Activated T-cell treated with anti-CD3 and anti-CD28 coated beads for 4 hours (primary cell): Measurements from ENCODE around the gene STPG3.

Source experiments
- DNase-seq: peaks from one replicate; pipeline ENCODE4 v3.0.0-alpha.2; 2020

Gene STPG3

GRCh38 chr9:137268538-137269201 is 17.6 kb downstream of the STPG3 start:
- no peak for DNase-seq

DNA sequence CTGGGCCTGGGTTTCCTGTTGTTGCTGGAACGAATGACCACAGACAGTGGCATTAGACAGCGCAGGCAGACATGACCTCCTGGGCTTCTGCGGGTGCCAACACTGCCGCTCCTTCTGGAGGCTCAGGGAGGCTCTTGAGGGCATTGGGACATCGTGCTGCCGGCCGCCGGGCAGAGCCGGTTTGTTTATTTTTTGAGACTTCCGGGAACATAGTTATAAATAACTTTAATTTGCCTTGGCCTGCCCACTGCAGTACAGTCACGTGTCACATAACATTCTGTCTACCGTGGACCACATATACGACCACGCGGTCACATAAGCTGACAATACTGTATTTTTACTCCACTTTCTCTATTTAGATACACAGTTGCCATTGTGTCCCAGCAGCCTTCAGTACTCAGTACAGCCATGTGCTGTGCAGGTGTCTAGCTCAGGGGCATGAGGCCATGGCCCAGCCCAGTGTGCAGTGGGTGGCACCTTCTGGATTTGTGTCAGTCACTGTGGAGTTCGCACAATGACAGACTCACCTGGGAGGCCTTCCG is 18.2 kb downstream of the STPG3 start:
- no peak for DNase-seq

GRCh38 chr9:137270929-137271695 is 20.0 kb downstream of the STPG3 start:
- DNase-seq: no peak

DNA sequence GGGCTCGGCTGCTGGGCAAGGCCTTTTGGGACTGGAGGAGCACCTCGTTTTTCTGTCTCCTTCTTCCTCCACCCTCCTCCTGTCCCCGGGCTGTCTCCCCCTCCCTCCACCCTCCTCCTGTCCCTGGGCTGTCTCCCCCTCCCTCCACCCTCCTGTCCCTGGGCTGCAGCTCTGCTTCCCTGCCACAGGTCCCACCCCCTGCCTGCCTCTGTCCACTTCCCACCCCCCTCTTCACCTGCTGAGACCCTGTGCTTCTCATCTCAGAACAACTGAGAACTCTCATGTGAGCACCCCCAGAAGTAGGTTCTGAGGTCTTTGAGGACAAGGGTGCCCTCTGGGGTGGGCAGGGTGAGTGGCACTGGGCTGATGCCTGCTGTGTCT is 20.6 kb downstream of the STPG3 start:
- no peak for DNase-seq

GRCh38 chr9:137272241-137273094 is 21.4 kb downstream of the STPG3 start:
- no peak for DNase-seq

DNA sequence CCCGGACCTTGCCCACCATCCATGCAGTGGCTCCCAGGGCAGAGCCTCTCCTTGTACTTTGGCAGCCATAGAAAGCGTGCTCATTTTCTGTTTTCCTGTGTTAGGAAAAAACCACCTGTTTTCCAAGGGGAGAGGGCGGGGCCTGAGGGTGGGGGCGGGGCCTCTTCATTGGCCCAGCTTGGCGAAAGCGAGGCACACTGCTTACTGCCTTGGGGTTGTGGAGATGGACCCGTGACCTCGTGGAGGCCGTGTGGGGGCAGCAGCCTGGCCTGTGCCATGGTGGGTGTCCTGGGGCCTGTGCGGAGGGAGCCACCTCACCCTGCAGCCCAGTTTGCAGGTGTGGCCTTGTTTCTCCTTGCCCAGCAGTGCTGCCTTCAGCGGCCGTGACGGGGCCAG is 22.0 kb downstream of the STPG3 start:
- DNase-seq: no peak

GRCh38 chr9:137273611-137274320 is 22.7 kb downstream of the STPG3 start:
- DNase-seq: no peak

DNA sequence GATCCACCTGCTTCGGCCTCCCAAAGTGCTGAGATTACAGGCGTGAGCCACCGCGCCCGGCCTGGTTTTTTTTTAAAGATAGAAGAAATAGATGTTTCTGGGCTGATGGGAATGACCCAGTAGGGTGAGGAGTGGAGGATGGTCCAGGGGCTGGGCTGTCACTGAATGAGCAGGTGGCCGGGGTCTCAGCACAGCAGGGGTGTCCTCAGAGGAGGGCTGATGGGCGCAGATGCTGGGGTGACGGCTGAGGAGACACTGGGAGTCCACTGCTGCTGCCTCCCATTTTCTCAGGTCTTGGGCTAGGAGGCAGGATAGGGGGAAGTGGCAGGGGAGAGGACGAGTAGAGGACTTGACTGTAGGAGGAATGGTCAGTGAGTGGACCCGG is 24.1 kb downstream of the STPG3 start:
- DNase-seq: no peak

DNA sequence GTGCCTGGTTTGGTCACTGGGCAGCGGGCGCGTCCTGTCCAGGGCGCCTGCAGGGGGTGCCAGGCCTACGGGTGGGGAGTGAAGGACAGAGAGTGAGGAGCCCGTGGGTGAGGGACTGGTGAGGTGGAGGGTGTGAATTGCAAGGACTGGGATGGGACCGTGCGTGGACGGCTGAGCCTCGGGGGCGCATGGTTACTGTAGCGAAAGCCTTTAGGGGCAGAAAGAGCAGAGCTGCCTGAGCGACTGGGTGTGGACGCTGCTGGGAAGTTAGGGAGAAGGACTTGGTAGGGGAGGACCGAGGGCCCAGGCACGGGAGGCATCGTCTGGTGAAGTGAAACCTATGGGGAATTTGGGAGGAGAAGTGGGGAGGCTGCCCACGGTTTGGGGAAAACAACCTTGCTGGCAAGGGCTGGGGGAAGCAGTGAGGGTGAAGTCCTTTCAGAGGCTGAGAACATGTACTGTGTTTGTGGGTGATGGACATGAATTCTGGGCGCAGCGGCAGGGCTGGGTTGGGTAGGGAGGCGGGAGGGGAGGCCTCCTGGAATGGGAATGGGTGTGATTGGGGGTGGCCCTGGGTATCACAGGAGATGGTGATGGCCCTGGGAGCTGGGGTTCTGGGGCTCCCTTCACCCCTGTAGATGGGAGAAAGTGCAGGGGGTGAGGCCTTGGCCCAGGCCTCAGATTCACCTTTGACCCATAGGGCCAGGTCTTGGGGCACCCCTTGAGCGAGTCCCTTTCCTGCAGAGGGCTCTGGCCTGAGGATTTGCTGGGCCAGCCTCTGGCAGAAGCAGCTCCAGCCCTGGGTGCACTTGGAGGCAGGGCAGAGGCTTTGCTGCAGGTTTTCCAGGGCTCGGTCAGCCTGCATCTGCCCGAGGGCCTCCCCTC is 24.7 kb downstream of the STPG3 start:
- no peak for DNase-seq

DNA sequence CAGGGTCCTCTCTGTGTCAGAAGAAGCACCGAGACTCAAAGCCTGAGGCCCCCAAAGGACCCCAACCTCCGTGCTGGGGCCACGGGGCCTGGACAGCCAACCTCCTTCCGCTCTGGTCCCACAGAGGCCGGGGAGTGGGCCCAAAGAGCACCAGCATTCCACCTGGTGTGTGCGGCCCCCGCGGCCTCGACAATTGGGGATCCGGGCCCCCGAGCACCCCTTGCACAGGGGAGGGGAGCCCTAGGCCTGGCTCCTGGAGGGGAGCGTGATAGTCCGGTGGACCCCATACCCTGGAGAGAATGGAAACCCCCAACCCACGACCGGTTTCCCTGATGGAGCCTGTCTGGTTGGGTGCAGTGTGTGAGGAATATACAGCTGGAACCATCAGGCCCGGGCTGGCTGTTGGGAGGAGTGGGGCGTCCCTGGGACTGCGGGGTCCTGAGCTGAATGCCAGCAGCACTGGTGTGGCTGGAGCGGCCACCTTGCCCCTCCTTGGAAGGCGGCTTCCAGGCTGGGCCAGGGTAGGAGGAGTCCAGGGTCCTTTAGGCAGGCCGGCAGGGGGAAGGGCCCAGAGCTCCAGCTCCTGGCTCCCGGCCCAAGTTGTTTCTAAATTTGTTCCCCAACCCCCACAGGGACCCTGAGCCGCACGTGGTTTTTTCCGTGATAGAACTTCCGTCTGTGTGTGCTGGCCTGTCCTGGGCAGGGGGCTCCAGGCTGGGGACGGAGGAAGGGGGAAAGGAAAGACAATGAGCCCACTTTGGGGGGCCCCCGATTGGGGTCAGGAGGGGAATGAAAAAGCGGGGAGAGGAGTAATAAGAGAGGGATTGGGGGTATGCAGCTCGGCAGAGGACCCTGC is 25.6 kb downstream of the STPG3 start:
- no peak for DNase-seq

- DNase-seq: no peak
Observed at GRCh38 chr9:137277329-137278041, 26.4 kb downstream of the STPG3 start, which contains the start of gene TOR4A. TSS of gene TOR4A (plus strand) at chr9:137277726. CDS start at chr9:137278690, 964 bp downstream.

GRCh38 chr9:137278061-137278701 is 27.1 kb downstream of the STPG3 start:
- DNase-seq: no peak

DNA sequence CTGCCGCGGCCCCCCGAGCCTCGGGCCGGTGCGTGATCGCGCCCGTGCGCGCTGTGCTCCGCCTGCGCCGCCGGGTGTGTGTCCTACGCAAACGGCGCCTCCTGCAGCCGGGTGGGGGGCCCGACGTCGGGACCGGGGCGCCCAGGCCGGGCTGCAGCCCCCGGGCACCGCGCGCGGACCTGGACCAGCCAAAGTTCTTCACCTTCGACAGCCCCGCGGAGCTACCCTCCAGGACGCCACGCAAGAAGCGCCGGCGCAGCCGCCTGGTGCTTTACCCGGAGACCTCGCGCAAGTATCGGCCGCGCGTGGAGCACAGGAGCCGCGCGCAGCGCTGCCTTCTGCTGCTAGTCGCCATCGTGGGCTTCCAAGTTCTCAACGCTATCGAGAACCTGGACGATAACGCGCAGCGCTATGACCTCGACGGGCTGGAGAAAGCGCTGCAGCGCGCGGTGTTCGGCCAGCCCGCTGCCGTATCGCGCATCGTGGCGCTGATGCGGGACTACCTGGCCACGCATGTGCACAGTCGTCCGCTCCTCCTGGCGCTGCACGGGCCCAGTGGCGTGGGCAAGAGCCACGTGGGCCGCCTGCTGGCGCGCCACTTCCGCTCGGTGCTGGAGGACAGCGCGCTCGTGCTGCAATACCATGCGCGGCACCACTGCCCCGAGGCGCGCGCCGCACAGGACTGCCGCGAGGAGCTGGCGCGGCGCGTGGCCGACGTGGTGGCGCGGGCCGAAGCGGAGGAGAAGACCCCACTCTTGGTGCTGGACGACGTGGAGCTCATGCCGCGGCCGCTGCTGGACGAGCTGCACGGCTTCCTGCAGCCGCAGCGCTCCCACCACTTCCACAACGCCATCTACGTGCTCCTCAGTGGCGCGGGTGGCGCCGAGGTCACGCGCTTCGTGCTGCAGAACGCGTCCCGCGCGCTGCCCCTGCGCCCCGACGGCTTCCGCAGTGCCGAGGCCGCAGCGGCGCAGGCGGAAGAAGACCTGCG is 27.9 kb downstream of the STPG3 start:
- DNase-seq: no peak

- no peak for DNase-seq
Observed at GRCh38 chr9:137279741-137280473, 28.8 kb downstream of the STPG3 start.

DNA sequence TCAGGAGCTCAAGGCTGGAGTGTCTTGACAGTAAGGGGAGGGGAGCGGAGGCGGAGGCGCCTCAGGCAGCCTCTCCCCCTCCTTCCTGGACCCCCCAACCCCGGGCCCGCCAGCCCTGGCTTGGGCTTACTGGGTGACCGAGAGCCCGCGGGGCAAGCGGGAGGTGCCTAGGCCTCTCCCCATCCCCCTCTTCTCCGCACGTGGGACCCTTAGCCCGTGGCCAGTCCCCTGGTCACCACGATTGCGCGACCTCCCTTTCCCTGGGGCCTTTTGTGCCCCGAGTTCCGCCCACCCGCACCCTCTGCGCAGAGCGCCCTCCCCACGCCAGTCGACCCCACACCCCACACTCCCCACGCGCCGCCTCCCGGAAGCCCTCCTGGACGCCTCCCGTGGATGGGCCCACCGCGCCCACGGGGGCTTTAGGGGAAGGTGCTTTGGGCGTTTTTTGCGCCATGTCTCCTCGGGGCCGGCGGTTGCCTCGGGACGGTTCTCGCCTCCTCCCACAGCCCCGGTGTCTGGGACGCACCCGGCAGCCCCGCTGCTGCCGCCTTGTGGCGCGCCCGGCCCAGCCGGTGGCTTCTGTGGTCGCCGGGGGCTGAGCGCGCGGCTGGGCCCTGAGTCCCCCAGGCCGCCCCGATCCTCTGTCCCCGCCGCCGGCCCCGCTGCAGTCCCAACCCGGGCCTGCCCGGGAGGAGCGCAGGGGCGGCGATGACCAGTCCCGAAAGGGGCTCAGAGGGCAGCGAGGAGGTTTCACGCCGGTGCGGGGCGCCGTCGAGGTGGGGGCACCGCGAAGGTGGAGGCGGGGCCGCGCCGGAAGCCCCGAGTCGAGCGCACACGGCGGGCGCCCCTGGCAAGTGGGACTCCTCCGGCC is 29.6 kb downstream of the STPG3 start:
- no peak for DNase-seq
